AG09309 (cell line): ENCODE measurements around the gene CCDC136.

Experiments used
- DNase-seq: peaks from one replicate; pipeline ENCODE4 v3.0.0-alpha.2; 2010; ENCODE audit warnings: low read depth
- H3K4me3 ChIP-seq: 2 replicates; pipeline ENCODE4 v1.5.1; 2011; ENCODE audit warnings: mild to moderate bottlenecking, low read depth, low read length, moderate library complexity; ENCODE audit not compliant: control insufficient read depth
- CTCF ChIP-seq: IDR thresholded peaks from 2 replicates; pipeline ENCODE4 v1.5.1; 2011; ENCODE audit warnings: mild to moderate bottlenecking, low read depth, low read length, inconsistent platforms; ENCODE audit not compliant: insufficient read depth, control insufficient read depth; ENCODE audit errors: missing control alignments

CCDC136 gene

GRCh38 chr7:128791121-128791971 lies at the start of gene CCDC136:
Gene CCDC136 (plus strand): TSS chr7:128791968. CDS start chr7:128792412, 444 bp downstream.
- no peak for DNase-seq
- no peak for TF ChIP-seq CTCF
- peak within 1 kb of the TSS; percentile 95 for H3K4me3 ChIP-seq

- peak; percentile 56 for DNase-seq
- no peak for TF ChIP-seq CTCF
- peak overlapping the region; percentile 94; the same call in 1 of the 2 replicates for H3K4me3 ChIP-seq
These were observed 49.6 kb upstream of the CCDC136 start for GRCh38 chr7:128742206-128742605.

GRCh38 chr7:128743112-128743772 lies 48.5 kb upstream of the CCDC136 start:
- no peak for TF ChIP-seq CTCF
- no peak overlapping the region for H3K4me3 ChIP-seq

GRCh38 chr7:128744366-128744905 lies 47.3 kb upstream of the CCDC136 start:
- no peak for TF ChIP-seq CTCF
- no peak for DNase-seq
- no peak overlapping the region for H3K4me3 ChIP-seq

More at GRCh38 chr7:128743112-128743772, 48.5 kb upstream of the CCDC136 start:
- no peak for DNase-seq

- no peak overlapping the region for H3K4me3 ChIP-seq
- TF ChIP-seq CTCF: no peak
- DNase-seq: no peak
These were observed 46.1 kb upstream of the CCDC136 start for GRCh38 chr7:128745706-128746105.

GRCh38 chr7:128747327-128748079 lies 44.3 kb upstream of the CCDC136 start:
- H3K4me3 ChIP-seq: no peak overlapping the region
- DNase-seq: no peak
- TF ChIP-seq CTCF: no peak
